H1 (cell line): ENCODE data around the gene CRADD.

Source experiments
- ATF2 ChIP-seq: IDR thresholded peaks from 2 replicates; pipeline ENCODE4 v1.6.1; 2012; ENCODE audit warnings: low read length, inconsistent platforms
- CTCF ChIP-seq, 3 experiments: IDR thresholded peaks; 1 replicate in 2 of 3; 2 replicates in 1 of 3; pipeline versions ENCODE4 v1.5.1 to v1.6.1; 2011; ENCODE audit warnings: low read length in 3 of 3, mild to moderate bottlenecking in 3 of 3, inconsistent platforms in 2 of 3, low read depth in 1 of 3, moderate library complexity in 1 of 3; ENCODE audit not compliant: insufficient read depth in 1 of 3; ENCODE audit errors: control extremely low read depth in 1 of 3
- GABPA ChIP-seq: IDR thresholded peaks from 2 replicates; pipeline ENCODE4 v1.6.1; 2011; ENCODE audit warnings: mild to moderate bottlenecking, low read length, moderate library complexity, borderline replicate concordance; ENCODE audit not compliant: insufficient read depth
- NRF1 ChIP-seq: IDR thresholded peaks from 2 replicates; pipeline ENCODE4 v1.6.1; 2011; ENCODE audit warnings: mild to moderate bottlenecking, low read depth, low read length, improper control_type of control experiment
- POLR2A ChIP-seq, 2 experiments: IDR thresholded peaks; 1 replicate in 1 of 2; 2 replicates in 1 of 2; pipeline ENCODE4 v1.6.1; 2011; ENCODE audit warnings: low read depth in 2 of 2, low read length in 2 of 2, mild to moderate bottlenecking in 2 of 2; ENCODE audit errors: control extremely low read depth in 1 of 2
- POLR2AphosphoS5 ChIP-seq: IDR thresholded peaks from 2 replicates; pipeline ENCODE4 v1.6.1; 2011; ENCODE audit warnings: low read depth, low read length

DNA sequence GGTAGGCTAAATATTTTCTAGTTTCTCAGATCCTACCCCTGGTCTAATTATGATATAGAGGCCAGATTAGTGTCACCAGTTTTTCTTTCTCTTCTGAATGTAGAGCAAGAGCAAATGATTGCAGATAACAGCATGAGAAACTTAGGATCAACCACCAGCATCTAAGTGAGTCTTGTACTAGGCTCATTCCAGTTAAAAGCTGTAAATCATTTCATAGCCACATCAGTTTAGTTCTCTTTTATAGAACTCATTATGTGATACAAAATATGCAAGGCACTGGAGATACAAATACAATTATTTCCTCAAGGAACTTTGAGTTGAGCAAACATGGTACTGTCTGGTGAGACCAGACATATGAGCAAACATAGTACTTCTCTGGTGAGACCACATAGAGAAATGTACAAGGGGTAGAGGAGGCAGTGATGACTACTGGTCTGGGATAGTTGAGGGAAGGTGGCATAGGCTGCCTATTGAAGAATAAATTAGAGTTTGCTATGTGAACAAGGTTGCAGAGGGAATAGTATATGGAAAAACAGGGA is 59.5 kb downstream of the CRADD start:
- no peak for TF ChIP-seq POLR2A (IDR thresholded peaks at IDR 0.05; ENCODE audit: control extremely low read depth in 1 of 2, low read depth in 2 of 2, low read length in 2 of 2)
- TF ChIP-seq NRF1 = no peak
- TF ChIP-seq CTCF (IDR thresholded peaks at IDR 0.05; ENCODE audit: control extremely low read depth in 1 of 3, insufficient read depth in 1 of 3, low read depth in 1 of 3, low read length in 3 of 3) = no peak
- no peak for TF ChIP-seq POLR2AphosphoS5
- no peak for TF ChIP-seq GABPA
- TF ChIP-seq ATF2 = no peak
